Measurements from ENCODE around the gene ATP2B2. TPM values are rescaled to one million over a fixed set of nuclear protein-coding genes. Genes with fewer than 3 reads are reported as not detected.

The ATP2B2 gene
- total and polyA plus RNA-seq, 12 donors: 0.37 to 3.0 (median 1.6) TPM

- Histone ChIP-seq H3K4me3 (no peak overlapping the region), H3K27me3 (no peaks in the 10 kb centered on the region), H3K27ac (no peak overlapping the region), H3K9me3 (replicated peaks in 1 of 3) (peaks cover 0 to 11% (median 0%) of the 10 kb centered on the region in 3 donors), H3K36me3 (replicated peaks in 1 of 2) (no peaks in the 10 kb centered on the region), H3K4me1 (replicated peaks in 1 of 2) (no peaks in the 10 kb centered on the region)
- TF ChIP-seq POLR2A (IDR thresholded peaks at IDR 0.05): no peak
- no peak for TF ChIP-seq CTCF (IDR thresholded peaks at IDR 0.05)
- no peak for DNase-seq
- intact Hi-C loops (cut with DNase I): no loop called here
- 84 to 94% (median 90%) methylated on average over 9 to 15 of the region's 15 CpGs for WGBS, 4 donors
Observed at GRCh38 chr3:10392906-10393461, 112.4 kb downstream of the ATP2B2 start.

- Histone ChIP-seq H3K9me3 (replicated peaks in 1 of 3) (peaks cover 0 to 16% (median 0%) of the 10 kb centered on the region in 3 donors), H3K27ac (no peak overlapping the region), H3K4me1 (replicated peaks in 1 of 2) (no peaks in the 10 kb centered on the region), H3K36me3 (replicated peaks in 1 of 2) (no peaks in the 10 kb centered on the region), H3K4me3 (no peak overlapping the region), H3K27me3 (no peaks in the 10 kb centered on the region)
- no peak for TF ChIP-seq POLR2A (IDR thresholded peaks at IDR 0.05)
- no peak for TF ChIP-seq CTCF (IDR thresholded peaks at IDR 0.05)
- 60 to 83% (median 79%) methylated on average over 2 to 4 of the region's 4 CpGs for WGBS, 4 donors
- DNase-seq: no peak
- intact Hi-C loops (cut with DNase I): no loop called here
Observed at GRCh38 chr3:10392244-10392643, 113.1 kb downstream of the ATP2B2 start.

GRCh38 chr3:10391391-10391790 is 114.0 kb downstream of the ATP2B2 start:
- no peak overlapping the region for H3K27ac ChIP-seq
- intact Hi-C loops (cut with DNase I): no loop called here
- DNase-seq: no peak
- no peaks in the 10 kb centered on the region for H3K4me1 ChIP-seq (replicated peaks in 1 of 2)
- no peaks in the 10 kb centered on the region for H3K27me3 ChIP-seq
- TF ChIP-seq POLR2A (IDR thresholded peaks at IDR 0.05) (no peak), CTCF (IDR thresholded peaks at IDR 0.05) (no peak)
- peaks cover 0 to 16% (median 0%) of the 10 kb centered on the region in 3 donors for H3K9me3 ChIP-seq (replicated peaks in 1 of 3)
- no peak overlapping the region for H3K4me3 ChIP-seq
- no peaks in the 10 kb centered on the region for H3K36me3 ChIP-seq (replicated peaks in 1 of 2)
- 82 to 88% (median 85%) methylated on average over 9 of the region's 9 CpGs for WGBS, 4 donors

- no peak overlapping the region for H3K4me3 ChIP-seq
- H3K4me1 ChIP-seq (replicated peaks in 1 of 2): no peaks in the 10 kb centered on the region
- intact Hi-C loops (cut with DNase I): no loop called here
- no peak for TF ChIP-seq CTCF (IDR thresholded peaks at IDR 0.05)
- no peak for TF ChIP-seq POLR2A (IDR thresholded peaks at IDR 0.05)
- peaks cover 0 to 16% (median 0%) of the 10 kb centered on the region in 3 donors for H3K9me3 ChIP-seq (replicated peaks in 1 of 3)
- no peak overlapping the region for H3K27ac ChIP-seq
- H3K27me3 ChIP-seq: no peaks in the 10 kb centered on the region
- 89 to 94% (median 91%) methylated on average over 3 to 7 of the region's 7 CpGs for WGBS, 4 donors
- DNase-seq: no peak
- H3K36me3 ChIP-seq (replicated peaks in 1 of 2): no peaks in the 10 kb centered on the region
Observed at GRCh38 chr3:10390641-10391373, 114.6 kb downstream of the ATP2B2 start.
